Progenitor cell of endocrine pancreas (in vitro differentiated cells): ENCODE measurements around the gene HMCN2. TPM values are rescaled to one million over a fixed set of nuclear protein-coding genes. Genes with fewer than 3 reads are reported as not detected.

ENCODE experiments used
- DNase-seq: peaks from one replicate; pipeline ENCODE4 v3.0.0; 2021; ENCODE audit warnings: low spot score; ENCODE audit not compliant: unreplicated experiment
- H3K27ac Mint-ChIP-seq: 2 replicates; pipeline ENCODE4 v1.8.0; 2021; ENCODE audit warnings: mild to moderate bottlenecking, moderate library complexity, mixed read lengths
- H3K27me3 Mint-ChIP-seq: 2 replicates; pipeline ENCODE4 v1.8.0; 2021; ENCODE audit warnings: mixed read lengths
- H3K36me3 Mint-ChIP-seq: 2 replicates; pipeline ENCODE4 v1.8.0; 2022; ENCODE audit warnings: mixed read lengths; ENCODE audit not compliant: insufficient read depth
- H3K4me1 Mint-ChIP-seq: 2 replicates; pipeline ENCODE4 v1.8.0; 2021; ENCODE audit warnings: low read depth, mixed read lengths
- H3K4me3 Mint-ChIP-seq: 2 replicates; pipeline ENCODE4 v1.8.0; 2021; ENCODE audit warnings: low read depth, mild to moderate bottlenecking, moderate library complexity, mixed read lengths
- H3K9me3 Mint-ChIP-seq: 2 replicates; pipeline ENCODE4 v1.8.0; 2021; ENCODE audit warnings: low read depth, mixed read lengths
- total RNA-seq: library from RNA; stranded (reverse); gene quantifications from 2 replicates; pipeline ENCODE4 v1.2.1, GENCODE V29; 2021
- TF ChIP-seq, protein P1 (sequence below): fragments of 200-600 bp; sonication (generic); IDR thresholded peaks from one replicate; pipeline ENCODE4 v1.5.0; 2021; ENCODE audit warnings: antibody characterized with exemption, mild to moderate bottlenecking; ENCODE audit not compliant: unreplicated experiment

Gene HMCN2
- total RNA-seq, 1 donor from 2014 or later: 0.26 TPM

GRCh38 chr9:130330202-130330862 lies 64.8 kb downstream of the HMCN2 start:
- H3K4me1 Mint-ChIP-seq: no peaks in the 10 kb centered on the region
- H3K27ac Mint-ChIP-seq: no peak overlapping the region
- H3K27me3 Mint-ChIP-seq: peaks cover 44% of the 10 kb centered on the region
- no peaks in the 10 kb centered on the region for H3K36me3 Mint-ChIP-seq
- no peak for DNase-seq
- TF ChIP-seq, protein P1, sequence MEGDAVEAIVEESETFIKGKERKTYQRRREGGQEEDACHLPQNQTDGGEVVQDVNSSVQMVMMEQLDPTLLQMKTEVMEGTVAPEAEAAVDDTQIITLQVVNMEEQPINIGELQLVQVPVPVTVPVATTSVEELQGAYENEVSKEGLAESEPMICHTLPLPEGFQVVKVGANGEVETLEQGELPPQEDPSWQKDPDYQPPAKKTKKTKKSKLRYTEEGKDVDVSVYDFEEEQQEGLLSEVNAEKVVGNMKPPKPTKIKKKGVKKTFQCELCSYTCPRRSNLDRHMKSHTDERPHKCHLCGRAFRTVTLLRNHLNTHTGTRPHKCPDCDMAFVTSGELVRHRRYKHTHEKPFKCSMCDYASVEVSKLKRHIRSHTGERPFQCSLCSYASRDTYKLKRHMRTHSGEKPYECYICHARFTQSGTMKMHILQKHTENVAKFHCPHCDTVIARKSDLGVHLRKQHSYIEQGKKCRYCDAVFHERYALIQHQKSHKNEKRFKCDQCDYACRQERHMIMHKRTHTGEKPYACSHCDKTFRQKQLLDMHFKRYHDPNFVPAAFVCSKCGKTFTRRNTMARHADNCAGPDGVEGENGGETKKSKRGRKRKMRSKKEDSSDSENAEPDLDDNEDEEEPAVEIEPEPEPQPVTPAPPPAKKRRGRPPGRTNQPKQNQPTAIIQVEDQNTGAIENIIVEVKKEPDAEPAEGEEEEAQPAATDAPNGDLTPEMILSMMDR: no peak
- H3K9me3 Mint-ChIP-seq: no peaks in the 10 kb centered on the region
- H3K4me3 Mint-ChIP-seq: no peak overlapping the region

DNA sequence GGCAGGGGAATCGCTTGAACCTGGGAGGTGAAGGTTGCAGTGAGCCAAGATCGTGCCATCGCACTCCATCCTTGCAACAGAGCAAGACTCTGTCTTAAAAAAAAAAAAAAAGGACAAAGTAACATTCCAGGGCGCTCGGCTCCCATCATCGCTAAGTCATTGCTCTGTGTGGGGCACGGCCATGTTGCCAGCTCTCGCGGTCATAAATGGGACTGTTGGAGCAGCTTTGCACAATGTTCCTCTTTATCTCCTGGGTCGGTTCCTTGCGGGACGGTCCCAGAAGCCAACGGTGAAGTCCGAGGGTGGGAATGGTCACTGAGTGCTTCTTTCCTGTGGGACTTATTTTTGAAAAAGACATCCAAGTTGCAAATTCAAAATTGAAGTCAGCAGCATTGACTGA lies 65.5 kb downstream of the HMCN2 start:
- Mint-ChIP-seq H3K27me3 (peaks cover 47% of the 10 kb centered on the region), H3K9me3 (no peaks in the 10 kb centered on the region), H3K4me3 (no peak overlapping the region), H3K27ac (no peak overlapping the region), H3K4me1 (no peaks in the 10 kb centered on the region), H3K36me3 (no peaks in the 10 kb centered on the region)
- TF ChIP-seq, protein P1: no peak
- no peak for DNase-seq

GRCh38 chr9:130331573-130331972 lies 66.0 kb downstream of the HMCN2 start:
- Mint-ChIP-seq H3K36me3 (no peaks in the 10 kb centered on the region), H3K27me3 (peaks cover 43% of the 10 kb centered on the region), H3K4me3 (no peak overlapping the region), H3K27ac (no peak overlapping the region), H3K4me1 (no peaks in the 10 kb centered on the region), H3K9me3 (no peaks in the 10 kb centered on the region)
- DNase-seq: no peak
- TF ChIP-seq, protein P1: no peak

DNA sequence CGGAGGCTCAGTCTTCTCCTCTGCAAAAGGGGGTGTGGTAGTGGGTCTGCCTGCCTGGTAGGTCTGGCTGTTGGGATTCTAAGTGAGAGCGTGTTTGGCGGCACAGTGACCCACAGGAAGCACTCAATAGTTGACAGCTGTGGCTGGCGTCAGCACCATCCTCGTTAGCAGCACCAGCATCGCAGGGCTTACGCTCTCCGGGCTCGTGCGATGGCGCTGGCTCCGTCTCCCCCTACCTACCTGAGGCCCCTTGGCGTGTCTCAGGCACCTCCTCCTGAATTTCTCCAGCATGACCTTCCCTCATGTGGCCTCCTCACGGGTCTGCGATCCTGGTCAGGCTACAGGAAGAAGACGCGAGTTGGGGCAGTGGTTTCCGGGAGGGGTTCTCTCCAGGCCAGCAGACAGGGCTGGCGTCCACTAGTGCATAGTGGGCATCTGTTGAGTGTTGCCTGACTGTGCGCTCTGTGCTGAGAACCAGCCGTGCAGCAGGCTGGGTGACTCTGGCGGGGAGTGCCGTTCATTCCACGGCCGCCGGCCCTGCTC lies 66.9 kb downstream of the HMCN2 start:
- TF ChIP-seq, protein P1: no peak
- Mint-ChIP-seq H3K4me1 (no peaks in the 10 kb centered on the region), H3K27ac (no peak overlapping the region), H3K36me3 (no peaks in the 10 kb centered on the region), H3K27me3 (peaks cover 40% of the 10 kb centered on the region), H3K4me3 (no peak overlapping the region), H3K9me3 (no peaks in the 10 kb centered on the region)
- no peak for DNase-seq

DNA sequence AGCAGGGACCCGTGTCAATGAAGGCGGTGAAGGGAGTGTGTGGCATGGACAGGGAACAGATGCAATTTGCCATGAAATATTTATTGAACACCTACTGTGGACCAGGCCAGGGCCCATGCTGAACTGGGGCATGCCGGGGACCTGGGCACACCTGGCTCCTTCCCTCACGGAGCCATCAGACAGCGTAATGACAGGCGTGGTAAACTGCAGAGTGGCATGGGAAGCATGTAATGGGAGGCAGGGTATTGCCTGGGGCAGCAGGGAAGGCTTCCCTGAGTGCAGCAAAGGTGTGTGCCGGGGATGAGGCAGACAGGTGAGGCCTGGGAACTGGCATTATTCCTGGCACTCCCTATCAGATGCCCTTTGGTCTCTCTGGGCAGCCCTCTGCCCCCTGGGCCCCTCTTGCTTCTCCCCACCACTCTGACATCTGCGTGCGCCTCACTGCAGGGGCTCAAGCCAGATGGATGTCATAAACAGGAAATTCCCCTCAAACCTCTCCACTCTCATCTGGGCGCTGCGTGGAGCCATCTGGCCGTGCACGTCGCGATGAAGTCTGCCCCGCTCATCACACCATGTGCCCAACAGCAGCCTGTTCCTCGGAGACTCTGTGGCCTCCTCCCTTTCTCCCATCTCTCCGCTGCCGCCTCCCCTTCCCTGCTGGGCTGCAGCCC lies 67.6 kb downstream of the HMCN2 start:
- DNase-seq: no peak
- H3K4me3 Mint-ChIP-seq: no peak overlapping the region
- H3K36me3 Mint-ChIP-seq: no peaks in the 10 kb centered on the region
- no peak overlapping the region for H3K27ac Mint-ChIP-seq
- H3K4me1 Mint-ChIP-seq: no peaks in the 10 kb centered on the region
- TF ChIP-seq, protein P1: no peak
- H3K9me3 Mint-ChIP-seq: no peaks in the 10 kb centered on the region
- H3K27me3 Mint-ChIP-seq: peaks cover 40% of the 10 kb centered on the region
